ENCODE results near the gene PSMA2.
A peak's percentile ranks its signal among the peaks of the same experiment; 100 is the strongest.

Gene PSMA2

DNA sequence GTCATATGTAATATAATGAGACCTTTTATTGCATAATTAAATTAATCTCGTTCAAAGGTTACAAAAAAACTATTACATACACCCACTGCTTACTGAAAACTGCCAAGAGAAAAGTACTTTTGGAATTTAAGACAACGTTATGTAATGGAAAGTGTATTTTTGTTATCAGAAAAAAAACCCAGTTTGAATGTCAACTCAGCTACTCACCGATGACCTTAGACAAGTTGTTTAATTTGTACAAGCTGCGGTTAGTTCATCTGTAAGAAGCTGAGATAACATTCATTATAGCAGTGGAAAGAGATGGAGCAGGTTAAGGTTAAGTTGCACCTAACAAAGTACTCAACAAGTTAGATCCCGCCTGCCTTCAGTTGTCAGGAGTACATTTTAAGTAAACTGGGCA, 1.1 kb downstream of the PSMA2 start:
- peak overlapping the region; percentile 71 for H3K27ac ChIP-seq
- TF ChIP-seq, protein P1, sequence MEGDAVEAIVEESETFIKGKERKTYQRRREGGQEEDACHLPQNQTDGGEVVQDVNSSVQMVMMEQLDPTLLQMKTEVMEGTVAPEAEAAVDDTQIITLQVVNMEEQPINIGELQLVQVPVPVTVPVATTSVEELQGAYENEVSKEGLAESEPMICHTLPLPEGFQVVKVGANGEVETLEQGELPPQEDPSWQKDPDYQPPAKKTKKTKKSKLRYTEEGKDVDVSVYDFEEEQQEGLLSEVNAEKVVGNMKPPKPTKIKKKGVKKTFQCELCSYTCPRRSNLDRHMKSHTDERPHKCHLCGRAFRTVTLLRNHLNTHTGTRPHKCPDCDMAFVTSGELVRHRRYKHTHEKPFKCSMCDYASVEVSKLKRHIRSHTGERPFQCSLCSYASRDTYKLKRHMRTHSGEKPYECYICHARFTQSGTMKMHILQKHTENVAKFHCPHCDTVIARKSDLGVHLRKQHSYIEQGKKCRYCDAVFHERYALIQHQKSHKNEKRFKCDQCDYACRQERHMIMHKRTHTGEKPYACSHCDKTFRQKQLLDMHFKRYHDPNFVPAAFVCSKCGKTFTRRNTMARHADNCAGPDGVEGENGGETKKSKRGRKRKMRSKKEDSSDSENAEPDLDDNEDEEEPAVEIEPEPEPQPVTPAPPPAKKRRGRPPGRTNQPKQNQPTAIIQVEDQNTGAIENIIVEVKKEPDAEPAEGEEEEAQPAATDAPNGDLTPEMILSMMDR (IDR thresholded peaks at IDR 0.05): no peak
- no peaks in the 10 kb centered on the region for H3K9me3 ChIP-seq
- H3K4me3 ChIP-seq (ENCODE audit: low read depth in 1 of 2, low read length in 1 of 2): peak overlapping the region; percentile 92 to 99
- H3K27me3 ChIP-seq: no peaks in the 10 kb centered on the region
- H3K4me1 ChIP-seq (ENCODE audit: control insufficient read depth in 1 of 2, insufficient read depth in 1 of 2, low read depth in 1 of 2, low read length in 1 of 2): peaks cover 59 to 61% of the 10 kb centered on the region in 2 experiments
- peaks cover 7% of the 10 kb centered on the region for H3K36me3 ChIP-seq

DNA sequence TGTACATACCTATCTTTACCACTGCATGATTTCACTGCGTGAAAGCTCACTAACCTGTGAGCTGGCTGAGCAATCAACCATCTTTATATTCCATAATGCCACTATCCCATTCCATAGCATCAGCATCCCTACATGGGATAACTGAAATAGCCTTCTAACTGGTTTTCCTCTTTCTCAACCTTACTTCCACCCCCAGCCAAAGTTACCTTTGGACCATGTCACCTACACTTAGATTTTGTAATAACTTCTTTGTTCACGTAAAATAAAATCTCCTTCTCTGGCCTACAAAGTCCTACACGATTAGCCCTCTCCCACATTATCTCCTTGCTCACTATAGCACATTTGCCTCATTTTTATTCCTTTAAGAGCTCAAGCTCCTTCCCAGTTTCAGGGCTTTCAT, 2.5 kb downstream of the PSMA2 start:
- H3K36me3 ChIP-seq: peaks cover 8% of the 10 kb centered on the region
- H3K4me1 ChIP-seq (ENCODE audit: control insufficient read depth in 1 of 2, insufficient read depth in 1 of 2, low read depth in 1 of 2, low read length in 1 of 2): peaks cover 69% of the 10 kb centered on the region in 2 experiments
- H3K27me3 ChIP-seq: no peaks in the 10 kb centered on the region
- no peak overlapping the region for H3K27ac ChIP-seq
- no peaks in the 10 kb centered on the region for H3K9me3 ChIP-seq
- no peak overlapping the region for H3K4me3 ChIP-seq (ENCODE audit: low read depth in 1 of 2, low read length in 1 of 2)
- TF ChIP-seq, protein P1 (IDR thresholded peaks at IDR 0.05): no peak

DNA sequence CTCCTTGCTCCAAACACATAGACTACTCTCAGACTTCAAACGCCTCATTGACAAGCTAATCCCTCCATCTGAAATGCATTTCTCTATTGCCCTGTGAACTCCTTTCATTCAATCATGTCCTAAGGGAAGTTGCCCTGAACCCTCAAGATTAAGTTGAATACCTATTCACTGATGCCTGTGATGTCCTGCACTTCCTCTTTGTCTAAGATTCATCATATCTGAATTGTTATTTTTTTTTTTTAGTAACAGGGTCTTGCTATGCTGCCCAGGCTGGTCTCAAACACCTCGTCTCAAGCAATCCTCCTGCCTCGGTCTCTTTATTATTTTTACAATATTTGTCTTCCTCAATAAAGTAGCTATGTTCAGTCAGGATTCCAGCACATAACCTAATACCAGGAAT, 3.2 kb downstream of the PSMA2 start:
- no peaks in the 10 kb centered on the region for H3K27me3 ChIP-seq
- H3K36me3 ChIP-seq: peaks cover 12% of the 10 kb centered on the region
- H3K4me3 ChIP-seq (ENCODE audit: low read depth in 1 of 2, low read length in 1 of 2): no peak overlapping the region
- TF ChIP-seq, protein P1 (IDR thresholded peaks at IDR 0.05): no peak
- H3K4me1 ChIP-seq (ENCODE audit: control insufficient read depth in 1 of 2, insufficient read depth in 1 of 2, low read depth in 1 of 2, low read length in 1 of 2): peaks cover 69% of the 10 kb centered on the region in 2 experiments
- H3K27ac ChIP-seq: no peak overlapping the region
- no peaks in the 10 kb centered on the region for H3K9me3 ChIP-seq

DNA sequence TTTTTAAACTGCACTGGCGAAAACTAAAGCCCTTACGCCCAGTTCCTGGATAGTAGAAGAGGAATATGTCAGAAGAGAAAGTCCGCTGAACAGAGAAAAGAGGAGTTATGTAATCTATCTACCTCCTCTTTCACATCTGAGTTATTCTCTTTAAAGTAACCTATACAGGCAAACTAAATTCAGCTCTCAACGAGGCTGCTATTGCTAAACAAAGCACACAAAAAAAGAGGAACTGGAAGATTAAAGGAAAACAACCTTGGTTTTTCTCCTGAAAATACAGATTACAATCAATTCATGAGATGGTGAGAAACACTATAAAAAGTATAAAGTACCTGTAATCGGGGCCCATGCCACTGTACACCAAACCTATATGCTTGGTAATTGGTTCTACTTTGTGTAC, 5.8 kb downstream of the PSMA2 start:
- H3K36me3 ChIP-seq: peaks cover 36% of the 10 kb centered on the region

DNA sequence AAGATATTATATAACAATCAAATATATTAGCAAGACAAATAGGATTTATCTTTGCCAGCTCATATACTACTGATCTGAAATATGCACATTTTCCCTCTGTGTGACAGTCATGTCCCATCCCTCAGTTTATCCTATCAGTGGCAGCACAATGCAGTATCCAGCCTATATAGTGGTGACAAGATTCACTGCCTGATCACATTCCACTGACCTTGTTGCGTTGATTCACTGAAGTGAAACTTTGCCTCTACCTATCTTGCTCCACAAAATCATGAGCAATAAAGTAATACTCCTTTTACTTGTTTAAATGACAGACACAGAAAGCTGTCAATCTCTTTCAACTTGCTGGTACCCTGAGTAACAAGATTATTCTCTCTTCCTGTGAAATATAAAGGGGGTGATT, 6.3 kb downstream of the PSMA2 start:
- Histone ChIP-seq H3K27ac (peak overlapping the region; percentile 75), H3K27me3 (no peaks in the 10 kb centered on the region), H3K4me1 (ENCODE audit: control insufficient read depth in 1 of 2, insufficient read depth in 1 of 2, low read depth in 1 of 2, low read length in 1 of 2) (peaks cover 42 to 53% of the 10 kb centered on the region in 2 experiments), H3K4me3 (ENCODE audit: low read depth in 1 of 2, low read length in 1 of 2) (peak overlapping the region; percentile 11 to 19), H3K36me3 (peaks cover 42% of the 10 kb centered on the region), H3K9me3 (no peaks in the 10 kb centered on the region)
- TF ChIP-seq, protein P1 (IDR thresholded peaks at IDR 0.05): no peak

More for the DNA sequence above, 5.8 kb downstream of the PSMA2 start:
- Histone ChIP-seq H3K27me3 (no peaks in the 10 kb centered on the region), H3K4me3 (ENCODE audit: low read depth in 1 of 2, low read length in 1 of 2) (peak overlapping the region; percentile 11 to 19), H3K27ac (peak overlapping the region; percentile 75), H3K4me1 (ENCODE audit: control insufficient read depth in 1 of 2, insufficient read depth in 1 of 2, low read depth in 1 of 2, low read length in 1 of 2) (peaks cover 48 to 59% of the 10 kb centered on the region in 2 experiments), H3K9me3 (no peaks in the 10 kb centered on the region)
- TF ChIP-seq, protein P1 (IDR thresholded peaks at IDR 0.05): no peak
